Subcutaneous adipose tissue (tissue), 4 donors: ENCODE data around the gene ODC1. TPM values are rescaled to one million over a fixed set of nuclear protein-coding genes. Genes with fewer than 3 reads are reported as not detected.

Source experiments
- CTCF ChIP-seq: fragments of 450-650 bp; IDR thresholded peaks from one replicate; pipeline ENCODE4 v1.5.1; 2016; ENCODE audit warnings: low read depth, mild to moderate bottlenecking, control low read depth, antibody characterized with exemption, moderate library complexity
- total RNA-seq, 4 donors: library from RNA; depleted of rRNA; stranded (reverse); fragments of >200 nt; gene quantifications; one replicate each; pipeline ENCODE4 v1.1.0, GENCODE V29; 2016

The ODC1 gene
- total RNA-seq, 4 donors from 2014 or later, result 25.8 to 55.3 (median 31.1) TPM

DNA sequence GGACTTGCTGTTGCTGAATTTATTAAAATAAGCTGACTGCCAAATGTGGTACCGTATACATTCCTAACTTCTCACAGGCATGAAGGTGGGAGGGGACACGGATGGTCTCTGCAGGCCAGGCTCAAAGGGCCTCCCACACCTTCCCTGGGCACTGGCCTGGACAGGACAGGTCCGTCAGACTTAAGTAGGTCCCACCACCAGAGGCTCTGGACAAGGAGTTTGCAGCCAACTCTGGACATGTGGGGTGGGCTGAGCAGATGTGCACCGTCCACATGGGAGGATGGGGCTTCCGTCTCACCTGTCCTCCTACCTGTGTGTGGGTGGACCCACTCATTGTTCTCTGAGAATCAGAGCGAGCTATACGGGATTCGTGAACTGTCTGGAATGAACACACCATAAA is 8.2 kb downstream of the ODC1 start:
- no peak for TF ChIP-seq CTCF

DNA sequence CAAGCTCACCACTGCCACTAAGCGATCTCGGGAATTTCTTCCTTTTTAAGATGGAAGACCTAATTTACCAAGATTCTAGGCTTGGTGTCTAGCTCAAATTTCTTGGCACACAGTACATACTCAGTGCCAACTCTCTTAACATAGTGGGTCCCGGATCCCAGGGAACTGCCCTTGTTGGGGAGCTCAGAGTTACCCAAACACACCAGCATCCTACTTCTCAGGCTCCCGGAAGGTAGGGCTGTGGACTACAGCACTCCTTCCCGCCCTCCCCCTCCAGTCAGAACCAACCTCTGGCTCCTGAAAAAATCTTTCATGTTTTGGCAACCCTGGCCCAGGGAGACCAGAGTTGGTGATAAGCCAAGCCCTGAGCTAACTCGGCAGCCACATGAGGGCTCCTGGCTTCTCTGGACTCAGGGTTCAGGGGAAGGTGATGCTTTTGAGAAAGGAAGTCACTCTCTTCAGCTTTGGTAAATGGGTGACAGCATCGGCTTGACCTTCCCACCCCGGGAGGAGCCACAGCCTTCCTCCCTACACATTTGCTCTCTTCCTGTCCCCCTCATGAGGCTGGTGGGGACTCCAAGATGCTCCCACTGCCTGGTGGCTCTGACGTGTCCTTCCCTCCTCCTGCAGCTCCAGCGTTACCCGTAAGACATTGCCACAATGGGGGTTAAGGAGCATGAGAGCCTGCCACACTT is 8.8 kb downstream of the ODC1 start:
- TF ChIP-seq CTCF, result no peak

DNA sequence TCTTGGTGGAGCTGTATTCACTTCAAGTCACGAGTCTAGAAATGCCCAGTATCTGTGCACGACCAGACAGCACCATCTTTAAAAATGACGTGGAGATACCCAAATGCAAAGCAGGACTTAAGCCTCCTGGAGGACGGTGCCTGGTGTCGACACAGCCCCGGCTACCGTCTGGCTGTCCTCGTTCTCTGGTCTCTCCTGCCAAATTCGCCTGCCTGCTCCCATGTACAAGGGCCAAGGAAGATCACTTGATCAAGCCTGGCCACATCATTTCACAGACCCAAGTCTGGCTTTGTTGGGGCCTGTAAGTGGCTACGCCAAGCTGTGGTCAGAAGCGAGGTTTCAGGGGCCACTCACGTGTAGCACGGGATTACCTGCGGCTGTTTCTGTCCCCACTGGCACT is 9.4 kb downstream of the ODC1 start:
- TF ChIP-seq CTCF, result no peak

DNA sequence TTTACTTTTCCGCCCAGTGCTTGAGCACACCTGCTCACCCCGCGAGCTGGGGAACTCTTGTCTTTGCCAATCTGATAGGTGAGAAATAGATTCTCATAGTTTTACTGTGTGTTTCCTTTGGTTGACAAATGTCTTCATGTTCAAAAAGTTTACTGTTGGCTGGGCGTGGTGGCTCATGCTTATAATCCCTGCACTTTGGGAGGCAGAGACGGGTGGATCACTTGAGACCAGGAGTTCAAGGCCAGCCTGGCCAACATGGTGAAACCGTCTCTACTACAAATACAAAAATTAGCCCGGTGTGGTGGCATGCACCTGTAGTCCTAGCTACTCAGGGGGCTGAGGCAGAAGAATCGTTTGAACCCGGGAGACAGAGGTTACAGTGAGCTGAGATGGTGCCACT is 10.3 kb downstream of the ODC1 start:
- no peak for TF ChIP-seq CTCF

DNA sequence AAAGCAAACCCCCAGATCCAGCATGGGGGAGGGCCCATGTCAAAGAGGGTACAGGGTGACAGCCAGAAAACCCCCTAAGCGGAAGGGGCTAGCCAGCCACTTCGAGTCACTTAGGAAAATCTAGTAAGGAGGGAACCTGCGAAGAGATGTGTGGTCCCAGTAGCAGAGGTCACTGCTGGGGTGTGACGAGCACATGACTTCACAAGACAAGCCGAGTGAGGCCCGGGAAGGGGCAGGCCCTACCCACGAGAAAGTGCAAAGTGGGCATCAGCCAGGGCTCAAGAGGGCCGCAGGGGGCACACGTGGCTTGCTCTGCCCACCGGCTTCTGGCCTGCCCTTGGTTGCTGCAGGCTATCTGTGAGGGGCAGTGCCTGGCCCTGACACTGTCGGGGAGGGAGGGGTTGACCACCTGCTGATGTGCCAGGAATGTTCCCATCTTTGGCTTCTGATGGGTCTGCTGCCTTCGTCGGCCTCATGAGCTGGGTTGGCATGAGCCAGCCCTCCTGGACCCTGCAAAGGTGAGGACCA is 11.5 kb downstream of the ODC1 start:
- no peak for TF ChIP-seq CTCF

DNA sequence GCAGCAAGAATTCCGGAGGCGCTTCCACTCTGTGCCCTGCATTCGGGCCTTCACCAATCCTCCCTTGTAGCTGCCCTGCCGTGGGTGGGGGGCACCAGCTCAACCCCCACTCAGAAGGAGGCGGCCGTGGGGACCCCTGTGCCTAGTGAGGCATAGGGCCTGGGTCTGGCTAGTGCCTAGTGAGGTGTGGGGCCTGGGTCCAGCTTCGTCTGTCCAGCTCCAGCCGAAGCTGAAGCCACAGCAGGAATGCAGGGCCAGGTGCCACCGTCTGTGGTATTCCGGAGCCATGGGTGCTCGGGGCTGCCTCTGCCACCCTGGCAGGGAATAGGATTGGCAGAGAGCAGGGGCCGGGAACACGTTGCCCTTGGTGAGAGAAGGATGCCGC is 12.3 kb downstream of the ODC1 start:
- no peak for TF ChIP-seq CTCF

DNA sequence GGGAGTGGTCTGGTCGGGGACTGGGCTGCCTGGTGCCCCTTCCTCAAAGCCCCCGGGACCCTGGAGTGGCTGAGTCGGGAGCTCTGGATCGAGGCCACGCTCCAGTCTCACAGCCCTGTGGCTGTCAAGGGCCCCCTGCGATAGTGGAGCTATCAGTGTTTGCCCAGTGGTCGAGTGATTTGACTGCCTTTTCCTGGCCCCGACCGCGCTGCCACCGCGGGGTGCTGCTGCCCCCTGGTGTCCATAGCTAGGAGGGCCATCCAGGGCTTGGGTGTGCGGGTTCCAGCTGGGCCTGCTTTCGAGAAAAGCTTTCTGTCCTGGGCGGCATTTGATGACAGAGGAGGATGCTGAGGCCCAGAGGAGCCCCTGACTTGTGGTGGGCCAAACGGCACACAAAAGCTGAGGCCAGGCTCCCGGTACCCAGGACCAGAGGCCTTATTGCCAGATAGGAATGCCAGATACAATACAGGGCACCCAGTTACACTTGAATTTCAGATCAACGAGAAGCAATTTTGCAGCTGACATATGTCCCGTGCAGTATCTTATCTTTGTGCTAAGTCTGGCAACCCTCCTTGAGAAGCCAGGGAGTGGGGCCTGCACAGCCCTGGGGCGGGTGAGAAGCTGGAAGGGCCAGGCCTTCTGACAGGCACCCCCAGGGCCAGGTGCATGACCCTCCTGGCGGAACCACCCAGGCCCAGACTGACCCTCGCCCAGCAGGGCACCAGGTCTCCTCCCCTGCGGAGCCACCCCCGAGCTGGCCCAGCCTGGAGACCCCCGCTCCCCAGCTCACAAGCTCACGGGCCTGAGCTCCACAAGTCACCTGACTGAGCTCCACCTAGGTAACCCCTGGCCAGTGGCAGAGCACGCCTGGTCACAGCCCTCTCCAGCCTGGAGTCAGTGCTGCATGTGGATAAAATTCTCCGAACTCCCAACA is 13.0 kb downstream of the ODC1 start:
- TF ChIP-seq CTCF, result no peak
